Stromal cell of bone marrow (primary cell): ENCODE results near the gene MRPL11.
A peak's percentile ranks its signal among the peaks of the same experiment; 100 is the strongest.
"Not testable (repeated sequence)": the region's sequence is repeated elsewhere in the genome, so short reads cannot be mapped to it uniquely, and the experiment has no call there.

Experiments
- DNase-seq: peaks from one replicate; pipeline ENCODE4 v3.0.0-alpha.2; 2012; ENCODE audit warnings: low read depth

The MRPL11 gene

DNA sequence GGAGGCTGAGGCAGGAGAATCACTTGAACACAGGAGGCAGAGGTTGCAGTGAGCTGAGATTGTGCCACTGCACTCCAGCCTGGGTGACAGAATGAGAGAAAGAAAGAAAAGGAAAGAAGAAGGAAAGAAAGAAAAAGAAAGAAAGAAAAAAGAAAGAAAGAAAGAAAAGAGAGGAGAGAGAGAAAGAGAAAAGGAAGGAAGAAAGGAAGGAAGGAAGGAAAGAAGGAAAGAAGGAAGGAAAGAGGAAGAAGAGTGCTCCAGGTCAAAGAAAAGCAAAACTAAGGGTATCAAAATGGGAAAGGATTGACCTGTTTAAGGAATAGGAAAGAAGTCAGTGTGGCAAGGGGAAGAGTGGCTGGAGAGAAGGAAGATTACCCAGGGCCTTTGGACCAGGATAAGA lies 7.4 kb downstream of the MRPL11 start:
- DNase-seq = not testable (repeated sequence)

DNA sequence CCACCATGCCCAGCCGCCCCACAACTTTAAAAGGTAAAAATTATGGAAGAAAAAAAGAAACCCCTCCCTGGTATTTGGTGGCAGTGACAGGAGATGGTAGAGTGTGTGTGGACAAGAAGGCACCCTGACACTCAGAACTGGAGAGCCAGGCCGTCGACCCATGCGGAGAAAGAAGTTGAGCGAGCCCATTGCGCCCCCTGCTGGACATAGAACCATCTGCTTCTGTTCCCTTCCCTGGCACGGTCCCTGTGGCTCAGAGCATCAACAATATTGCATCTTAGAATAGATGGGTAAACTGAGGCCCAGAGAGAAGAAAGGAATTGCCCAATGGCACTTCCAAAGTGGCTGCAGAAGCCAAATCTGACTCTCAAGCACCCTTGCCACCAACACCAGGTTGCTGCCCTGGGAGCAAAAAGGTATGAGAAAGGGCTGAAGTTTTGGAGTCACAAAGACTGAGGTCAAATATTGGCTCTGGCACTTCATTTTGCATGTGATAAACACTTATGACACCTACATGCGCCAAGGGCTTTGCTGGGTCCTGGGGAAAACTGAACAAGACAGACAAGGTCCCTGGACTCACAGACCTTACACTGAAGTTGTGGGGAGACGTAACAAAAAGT lies 8.6 kb downstream of the MRPL11 start:
- DNase-seq = peak; percentile 44

DNA sequence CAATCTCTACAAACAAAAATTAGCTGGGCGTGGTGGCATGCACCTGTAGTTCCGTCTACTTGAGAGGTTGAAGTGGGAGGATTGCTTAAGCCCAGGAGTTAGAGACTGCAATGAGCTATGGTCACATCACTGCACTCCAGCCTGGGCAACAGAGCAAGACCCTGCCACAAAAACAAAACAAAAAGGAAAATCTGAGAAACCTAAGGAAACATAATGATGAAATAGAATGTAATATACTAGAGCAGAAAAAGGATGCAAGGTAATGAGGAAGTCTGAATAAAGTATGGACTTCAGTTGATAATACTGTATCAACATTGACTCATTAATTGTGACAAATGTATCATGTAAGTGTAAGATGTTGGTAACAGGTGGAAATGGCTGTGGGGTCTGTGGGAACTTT lies 9.7 kb downstream of the MRPL11 start:
- DNase-seq = no peak

DNA sequence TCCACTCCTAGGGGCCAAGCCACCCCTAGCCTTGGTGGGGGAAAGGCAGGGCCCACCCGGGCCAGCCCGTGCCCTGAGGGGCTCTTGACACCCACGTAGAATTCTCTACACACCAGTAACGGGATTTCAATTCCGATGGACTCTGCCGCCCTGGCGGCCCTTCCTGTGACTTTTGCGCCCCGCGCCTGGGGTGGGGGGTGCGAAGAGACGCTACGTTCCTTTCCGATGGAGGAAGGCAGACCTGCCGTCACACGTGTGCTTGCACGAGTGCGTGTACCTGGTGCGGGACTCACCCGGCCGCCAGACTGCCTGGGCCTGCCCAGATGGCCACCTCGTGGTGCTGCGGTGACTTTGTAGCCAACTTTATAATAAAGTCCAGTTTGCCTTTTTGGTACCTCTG lies 12.3 kb downstream of the MRPL11 start:
- no peak for DNase-seq

DNA sequence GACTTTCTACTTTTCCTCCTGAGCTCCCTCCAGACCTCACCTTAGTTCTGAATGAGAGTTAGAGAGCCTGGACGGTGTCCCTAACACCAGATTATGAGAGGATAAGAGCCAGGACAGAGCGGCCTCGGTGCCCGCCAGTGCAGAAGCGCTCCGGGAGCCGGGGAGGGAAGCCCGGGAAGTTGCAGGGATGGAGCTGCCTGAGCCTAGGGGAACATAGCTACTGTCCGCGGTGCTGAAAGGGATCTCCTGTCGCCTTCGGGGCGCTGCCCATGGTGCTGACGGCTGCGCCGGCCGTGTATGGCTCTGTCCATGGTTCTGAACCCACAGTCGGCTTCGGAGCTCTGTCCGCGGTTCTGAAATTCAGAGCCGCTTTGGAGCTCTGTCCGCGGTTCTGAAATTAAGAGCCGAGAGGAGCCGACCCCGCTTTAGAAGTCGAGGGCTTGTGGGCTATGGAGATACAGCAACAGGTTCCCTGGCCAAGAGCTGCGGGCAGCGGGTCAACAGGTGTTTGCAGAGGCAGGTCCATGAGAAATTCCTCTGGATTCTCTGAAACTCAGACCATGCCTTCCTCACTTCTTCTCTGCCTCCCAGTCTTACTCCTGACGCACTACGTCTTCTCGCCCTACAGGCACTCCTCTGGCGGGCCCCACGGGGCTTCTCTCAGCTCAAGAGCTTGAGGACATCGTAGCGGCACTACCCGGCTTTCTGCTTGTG lies 17.0 kb downstream of the MRPL11 start:
- DNase-seq = peak; percentile 69

DNA sequence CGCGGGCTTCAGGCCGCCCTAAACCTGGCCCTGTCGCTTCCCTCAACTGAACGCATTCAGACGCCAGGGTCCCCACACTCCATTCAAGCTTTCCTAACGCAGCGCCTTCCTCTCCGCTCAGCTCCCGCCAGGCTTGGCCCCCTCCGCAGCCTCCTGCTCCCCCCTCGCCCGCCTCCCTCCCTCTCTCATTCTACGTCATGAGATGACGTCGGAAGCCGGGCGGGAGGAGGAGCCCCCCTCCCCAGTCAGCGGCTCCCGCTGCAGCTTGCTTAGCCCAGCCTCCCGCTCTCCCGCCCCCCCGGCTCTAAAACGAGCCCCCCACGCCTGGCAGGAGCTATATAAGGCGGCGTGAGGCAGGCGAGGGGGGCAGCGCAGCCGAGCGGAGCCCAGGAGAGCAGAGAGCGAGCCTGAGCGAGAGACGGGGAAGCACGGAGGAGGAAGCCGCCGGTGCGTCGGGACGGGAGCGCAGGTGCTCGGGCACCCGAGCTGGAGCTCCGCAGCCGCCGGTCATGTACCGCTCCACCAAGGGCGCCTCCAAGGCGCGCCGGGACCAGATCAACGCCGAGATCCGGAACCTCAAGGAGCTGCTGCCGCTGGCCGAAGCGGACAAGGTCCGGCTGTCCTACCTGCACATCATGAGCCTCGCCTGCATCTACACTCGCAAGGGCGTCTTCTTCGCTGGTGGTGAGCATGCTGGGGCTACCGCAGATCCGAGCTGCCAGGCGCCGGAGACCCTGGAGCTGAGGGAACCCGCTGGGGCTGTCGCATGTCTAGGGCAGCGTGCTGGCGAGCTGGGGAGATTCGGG lies 17.8 kb downstream of the MRPL11 start, which contains the start of gene NPAS4:
Gene NPAS4 (plus strand): TSS at position 365 of the 806 bp plus-strand sequence. CDS start 145 bp downstream, at position 510.
- DNase-seq = no peak

DNA sequence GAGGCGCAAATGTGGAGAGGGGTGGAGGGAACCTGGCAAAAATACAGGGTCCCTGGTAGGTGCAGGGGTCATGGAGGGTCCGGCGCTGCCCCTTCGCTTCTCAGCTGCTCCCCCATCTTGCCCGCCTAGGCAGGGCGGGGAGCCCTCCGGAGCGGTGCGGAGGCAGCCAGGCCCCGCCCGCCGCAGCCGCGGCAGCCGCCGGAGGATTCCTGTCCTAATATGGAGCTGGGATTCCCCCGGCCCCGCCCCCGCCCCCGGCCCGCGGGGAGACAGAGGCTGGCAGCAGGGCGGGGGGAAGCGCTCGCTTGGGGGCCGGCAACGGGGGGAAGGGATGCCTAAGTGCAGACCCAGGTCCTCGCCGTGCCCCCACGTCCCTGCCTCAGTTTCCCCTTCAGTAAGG lies 18.8 kb downstream of the MRPL11 start:
- DNase-seq = no peak

DNA sequence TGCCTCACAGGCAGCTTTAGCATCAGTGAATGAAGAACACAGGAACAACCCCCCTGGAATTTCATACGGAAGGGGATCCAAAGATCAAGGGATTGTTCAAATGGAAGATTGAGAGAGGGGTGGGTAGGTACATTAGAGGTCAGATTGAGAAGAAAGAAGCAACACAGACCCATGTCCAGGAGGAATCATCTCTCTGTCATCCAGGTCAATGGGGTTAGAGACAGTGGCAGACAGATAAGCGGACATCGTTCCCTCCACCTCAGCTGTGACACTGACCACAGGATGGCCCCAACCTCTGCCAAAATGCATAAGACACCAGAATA lies 19.7 kb downstream of the MRPL11 start:
- no peak for DNase-seq

DNA sequence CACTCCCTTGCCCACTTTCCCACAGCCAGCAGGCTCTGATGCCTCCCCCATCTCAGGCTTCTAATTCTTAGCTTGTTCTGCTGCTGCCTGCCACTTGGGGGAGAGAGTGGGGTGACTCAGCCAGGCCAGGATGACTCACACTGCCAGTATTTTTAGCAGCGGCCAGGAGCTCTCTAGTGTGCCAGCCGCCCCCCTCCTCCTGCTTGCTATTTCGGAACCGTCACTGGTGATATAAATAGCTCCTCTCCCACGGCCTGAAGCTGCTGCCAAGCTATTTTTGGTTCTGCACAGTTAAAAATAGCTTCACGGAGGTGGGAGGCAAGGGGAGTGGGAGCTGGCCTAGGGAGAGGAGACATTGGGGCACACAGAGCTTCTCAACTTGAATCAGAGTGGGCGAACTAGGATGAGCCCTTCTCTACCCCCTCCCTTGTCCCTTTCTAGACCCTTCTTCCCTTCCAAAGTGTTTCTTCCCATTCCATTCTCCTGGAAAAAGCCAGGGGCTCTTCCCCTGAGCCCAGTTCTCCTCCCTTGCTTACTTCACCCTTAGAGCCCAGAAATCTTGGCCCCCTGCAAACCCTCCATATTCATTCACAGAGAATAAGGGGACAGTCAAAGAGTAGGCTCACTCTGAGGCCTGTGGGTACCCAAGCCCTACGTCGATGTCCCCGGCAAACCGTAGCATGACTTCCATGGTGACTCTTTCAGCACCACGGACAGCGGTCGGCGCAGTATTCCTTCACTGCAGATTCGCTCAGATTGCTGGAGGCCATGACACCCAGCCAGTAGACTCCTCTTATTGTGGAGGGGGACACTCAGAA lies 20.3 kb downstream of the MRPL11 start:
- DNase-seq = peak; percentile 95

DNA sequence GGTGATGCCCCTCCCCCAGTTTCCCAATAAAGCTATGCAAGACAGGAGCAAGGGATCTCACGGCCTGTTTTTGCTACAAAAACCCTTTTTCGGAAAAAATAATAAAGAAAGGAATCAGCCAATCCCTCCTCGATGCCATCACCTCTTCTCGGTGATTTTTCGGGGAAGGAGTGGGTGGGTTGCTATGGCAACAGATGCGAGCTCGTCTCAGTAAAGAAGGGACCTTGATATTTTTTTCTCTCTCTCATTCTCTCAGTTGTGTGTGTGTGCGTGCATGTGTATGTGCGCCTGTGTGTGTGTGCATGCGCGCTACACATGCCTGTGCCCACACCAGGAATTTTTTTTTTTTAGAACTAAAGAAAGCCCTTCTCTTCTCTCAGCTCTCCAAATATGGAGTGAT lies 21.6 kb downstream of the MRPL11 start:
- DNase-seq = no peak

DNA sequence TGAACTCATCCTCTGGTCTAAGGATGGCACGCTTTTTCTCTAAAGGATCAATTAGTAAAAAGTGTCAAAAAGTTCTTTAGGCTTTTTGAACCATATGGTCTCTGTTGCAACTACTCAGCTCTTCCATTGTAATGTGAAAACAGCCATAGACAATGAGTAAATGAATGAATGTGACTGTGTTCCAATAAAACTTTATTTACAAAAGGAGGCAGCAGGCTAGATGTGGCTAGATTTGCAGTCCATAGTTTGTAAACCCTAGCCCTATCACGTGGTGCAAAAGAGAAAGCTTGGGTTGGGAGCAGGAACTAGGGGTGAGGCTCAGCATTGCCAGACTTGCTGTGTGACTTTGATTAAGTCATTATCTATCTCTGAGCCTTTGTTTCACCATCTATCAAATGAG lies 23.2 kb downstream of the MRPL11 start:
- no peak for DNase-seq

DNA sequence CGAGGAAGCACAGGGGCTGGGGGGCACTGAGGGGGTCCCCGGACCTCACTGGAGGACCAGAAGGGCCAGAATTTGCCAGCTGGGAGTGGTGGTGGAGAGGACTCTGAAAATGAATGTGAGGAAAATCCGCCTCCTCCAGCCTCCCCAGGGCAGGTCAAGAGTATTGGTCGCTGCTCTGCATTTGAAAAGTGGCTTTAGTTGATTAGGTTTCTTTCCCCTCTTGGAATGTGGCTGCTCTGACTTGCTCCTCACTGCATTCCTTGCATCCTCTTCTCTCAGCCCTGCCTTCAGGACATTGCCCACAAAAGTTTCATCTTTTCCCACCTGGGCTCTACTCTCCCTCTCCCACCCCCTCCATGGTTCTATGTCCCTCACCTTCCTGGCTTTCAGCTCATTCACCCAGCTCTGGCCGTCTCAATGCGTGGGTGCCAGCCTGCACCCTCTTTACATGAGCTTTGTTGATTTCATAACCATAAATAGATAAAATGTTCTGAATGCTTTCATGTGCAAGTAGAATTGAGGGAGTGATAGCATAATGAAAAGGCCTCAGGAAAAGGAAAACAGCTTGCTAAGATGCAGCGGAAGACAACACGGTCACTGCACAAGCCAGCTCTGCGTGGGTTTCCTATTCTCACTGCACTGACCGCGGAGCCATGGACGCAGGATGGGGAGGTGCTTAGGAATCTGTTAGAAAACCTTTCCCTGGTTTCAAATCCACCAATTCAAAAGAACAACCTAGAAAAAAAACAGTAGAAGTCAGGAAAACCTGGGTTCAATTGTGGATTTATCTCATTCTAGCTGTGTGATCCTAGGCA lies 24.3 kb downstream of the MRPL11 start:
- no peak for DNase-seq

DNA sequence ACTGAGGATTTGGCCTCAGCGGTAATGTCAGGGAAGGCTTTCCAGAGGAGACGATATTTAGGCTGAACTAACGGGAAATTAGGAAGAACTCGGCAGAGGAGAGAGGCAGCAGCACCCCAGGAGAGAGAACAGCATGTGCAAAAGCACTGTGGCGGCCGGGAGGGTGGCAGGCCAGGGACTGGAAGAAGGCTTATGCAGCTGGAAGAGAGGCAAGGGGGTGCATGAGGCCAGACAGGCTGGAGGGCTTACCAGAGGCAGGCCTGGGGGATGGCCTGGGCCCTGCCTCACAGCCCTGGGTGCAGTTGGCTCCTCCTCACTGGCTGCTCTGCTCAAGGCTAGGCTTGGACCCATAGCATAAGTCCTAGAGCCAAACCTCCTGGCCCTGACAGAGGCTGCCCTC lies 25.5 kb downstream of the MRPL11 start:
- DNase-seq = no peak

DNA sequence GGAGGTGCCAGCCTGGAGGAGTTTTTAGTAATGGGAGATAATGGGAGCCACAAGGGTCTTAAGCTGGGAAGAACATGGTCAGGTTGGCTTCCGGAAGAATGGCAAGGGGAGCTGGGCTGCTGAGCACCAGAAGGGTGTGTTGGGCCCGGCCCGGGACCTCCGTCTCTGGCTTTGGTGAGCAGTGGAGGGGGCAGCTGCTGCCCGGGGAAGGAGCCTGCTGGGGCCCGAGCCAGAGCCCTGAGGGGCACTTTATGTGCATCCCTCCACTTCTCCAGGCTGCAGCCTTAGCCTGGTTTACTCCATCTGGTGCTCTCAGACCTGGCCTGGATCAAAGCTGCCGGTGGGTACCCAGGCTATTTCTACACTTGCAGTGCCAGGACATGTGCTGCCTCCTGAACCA lies 26.5 kb downstream of the MRPL11 start:
- DNase-seq = no peak

DNA sequence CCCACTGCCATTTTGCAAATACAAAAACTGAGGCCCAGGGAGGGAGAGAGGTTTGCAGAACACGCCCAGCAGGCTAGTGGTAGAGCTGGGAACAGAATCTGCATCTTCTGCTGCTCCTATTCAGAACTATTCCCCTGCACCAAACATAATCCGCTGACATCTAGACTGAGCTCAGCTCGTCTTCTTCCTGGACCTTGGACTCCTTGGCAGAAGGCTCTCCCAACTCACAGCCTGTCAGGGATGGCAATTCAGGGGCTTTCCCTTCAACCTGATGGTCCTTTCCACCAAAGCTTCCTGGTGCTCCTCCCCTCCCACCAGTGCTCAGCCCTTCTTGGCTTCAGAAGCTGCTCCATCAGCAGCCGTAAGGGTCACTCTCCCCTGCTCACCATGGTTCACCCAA lies 27.3 kb downstream of the MRPL11 start:
- DNase-seq = no peak

DNA sequence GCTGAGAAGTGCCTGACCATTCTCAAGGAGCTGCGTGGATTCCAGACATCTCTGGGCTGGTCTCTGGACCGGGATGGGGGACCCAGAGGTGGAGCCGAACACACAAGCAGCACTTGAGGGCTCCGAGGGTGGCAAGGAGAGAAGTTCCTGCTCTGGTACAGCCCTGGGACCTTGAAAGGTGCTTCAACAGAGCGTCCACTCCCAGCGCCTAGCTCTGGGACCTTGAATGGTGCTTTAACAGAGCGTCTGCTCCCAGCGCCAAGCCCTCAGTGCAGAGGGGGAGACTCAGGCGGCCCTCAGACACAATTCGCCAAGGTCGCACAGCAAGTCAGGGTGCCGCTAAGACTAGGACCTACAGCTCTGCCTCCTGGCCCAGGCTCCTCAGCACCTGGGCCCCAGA lies 28.5 kb downstream of the MRPL11 start:
- no peak for DNase-seq

DNA sequence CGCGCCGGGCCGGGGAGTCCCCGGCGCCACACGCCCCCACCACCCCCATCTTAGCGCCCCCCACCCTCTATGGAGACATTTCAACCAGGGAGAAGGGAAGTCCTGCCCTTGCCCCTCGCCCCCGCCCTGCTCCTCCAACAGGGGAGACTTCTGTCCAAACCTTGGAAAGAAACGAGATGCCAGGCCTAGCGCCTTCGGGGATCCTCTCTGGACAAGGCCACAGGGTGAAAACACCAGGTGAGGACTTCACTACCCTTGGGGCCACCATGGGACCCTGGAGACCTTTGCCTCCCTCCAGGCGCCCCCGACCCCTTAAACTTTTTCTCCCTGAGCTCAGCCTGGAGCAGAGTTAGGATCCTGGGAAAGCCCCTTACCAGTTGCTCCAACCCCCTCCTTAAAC lies 29.4 kb downstream of the MRPL11 start:
- no peak for DNase-seq

DNA sequence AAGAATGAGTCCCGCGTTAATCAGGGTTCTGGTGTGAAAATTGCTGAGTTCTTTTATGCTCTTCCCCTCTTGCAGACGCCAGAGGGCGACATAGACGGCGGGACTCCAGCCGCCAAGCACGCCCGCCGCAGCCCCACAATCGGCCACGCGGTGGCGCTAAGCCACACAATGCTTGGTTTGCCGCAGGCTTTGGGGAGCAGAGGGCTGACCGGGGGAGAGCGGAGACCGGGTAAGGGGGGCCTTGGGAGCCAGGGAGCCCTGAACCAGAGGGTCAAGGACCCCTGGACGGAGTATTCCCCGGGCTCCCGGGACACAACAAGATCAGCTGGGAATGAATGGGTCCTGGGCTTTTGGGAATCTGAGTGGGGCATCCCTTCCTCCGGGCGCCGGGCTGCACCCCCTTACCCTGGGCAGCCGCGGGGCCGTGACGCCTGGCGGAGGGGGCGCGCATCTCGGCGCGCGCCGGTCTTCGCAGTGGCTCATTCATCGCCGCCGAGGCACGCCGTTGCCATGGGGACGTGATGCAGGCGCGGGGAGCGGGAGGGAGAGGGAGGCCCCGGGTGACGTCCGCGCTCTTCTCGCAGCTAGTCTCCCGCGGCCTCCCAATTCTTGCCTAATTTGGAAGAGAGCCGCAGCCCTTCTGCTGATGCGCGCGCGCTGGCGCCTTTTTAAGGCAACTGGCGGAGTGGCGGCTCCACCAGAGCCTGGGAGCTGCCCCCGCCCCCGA lies 30.0 kb downstream of the MRPL11 start:
- peak; percentile 90 for DNase-seq

DNA sequence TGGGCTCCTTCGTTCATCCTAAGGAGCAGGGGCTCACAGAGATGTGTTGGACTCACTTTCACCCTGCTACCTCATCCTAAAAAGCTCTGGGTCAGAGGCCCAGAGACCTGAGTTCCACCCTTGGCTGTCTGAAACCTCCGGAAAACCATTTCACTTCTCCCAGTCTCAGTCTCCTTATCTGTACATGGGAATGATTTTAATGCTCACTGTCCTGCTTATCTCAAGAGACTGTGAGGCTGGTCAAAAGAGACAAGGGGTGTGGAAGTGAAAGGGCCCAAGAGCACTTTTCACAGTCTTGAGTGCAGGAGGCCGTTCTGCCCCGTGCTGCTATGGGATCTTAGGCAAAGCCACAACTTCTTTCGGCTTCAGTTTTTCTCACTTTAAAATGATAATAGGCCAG lies 31.0 kb downstream of the MRPL11 start:
- no peak for DNase-seq

DNA sequence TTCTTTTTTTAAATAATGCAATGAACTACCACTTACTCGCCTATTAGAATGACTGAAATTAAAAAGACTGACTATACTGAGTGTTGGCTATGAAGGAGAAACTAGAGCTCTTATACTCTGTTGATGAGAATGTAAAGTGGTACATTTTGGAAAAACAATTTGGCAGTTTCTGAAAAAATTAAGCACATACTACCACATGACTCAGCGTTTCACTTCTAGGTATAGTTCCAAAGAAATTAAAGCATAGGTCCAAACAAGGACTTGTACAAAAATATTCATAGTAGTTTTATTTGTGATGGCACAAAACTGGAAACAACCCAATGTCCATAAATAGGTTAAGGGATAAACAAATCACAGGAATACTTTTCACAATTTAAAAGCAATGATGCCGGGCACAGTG lies 44.7 kb downstream of the MRPL11 start:
- no peak for DNase-seq

DNA sequence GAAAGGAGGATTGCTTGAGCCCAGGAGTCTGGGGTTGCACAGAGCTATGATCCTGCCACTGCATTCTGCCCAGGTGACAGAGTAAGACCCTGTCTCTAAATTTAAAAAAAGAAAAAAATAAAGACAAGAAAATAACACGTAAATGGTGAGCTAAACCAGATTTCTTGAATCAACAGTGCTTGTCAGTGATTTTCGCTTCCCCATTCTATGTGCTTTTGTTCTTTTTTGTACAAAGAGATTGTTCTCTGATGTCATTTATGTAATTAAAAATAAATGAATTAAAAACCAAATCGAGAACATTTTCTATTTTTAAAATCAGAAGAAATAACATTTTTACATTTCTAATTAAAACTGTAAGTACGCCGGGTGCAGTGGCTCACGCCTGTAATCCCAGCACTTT lies 47.3 kb downstream of the MRPL11 start:
- DNase-seq = no peak
